ENCODE data around the gene CLTCL1.

DNA sequence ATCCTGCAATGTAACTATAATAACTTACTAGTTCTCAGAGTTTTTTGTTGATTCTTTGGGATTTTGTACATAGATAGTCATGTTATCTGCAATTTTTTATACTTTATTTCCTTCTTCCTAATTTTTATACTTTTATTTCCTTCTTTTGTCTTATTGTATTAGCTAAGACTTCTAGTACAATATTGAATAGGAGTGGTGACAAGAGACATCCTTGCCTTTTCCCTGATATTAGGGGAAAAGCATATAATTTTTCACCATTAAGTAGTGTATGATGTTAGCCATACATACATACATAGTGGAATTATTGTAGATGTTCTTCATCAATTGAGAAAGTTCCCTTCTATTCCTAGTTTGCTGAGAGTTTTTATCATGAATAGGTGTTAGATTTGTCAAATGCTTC, 27.8 kb upstream of the CLTCL1 start:
- TF ChIP-seq, protein P1, sequence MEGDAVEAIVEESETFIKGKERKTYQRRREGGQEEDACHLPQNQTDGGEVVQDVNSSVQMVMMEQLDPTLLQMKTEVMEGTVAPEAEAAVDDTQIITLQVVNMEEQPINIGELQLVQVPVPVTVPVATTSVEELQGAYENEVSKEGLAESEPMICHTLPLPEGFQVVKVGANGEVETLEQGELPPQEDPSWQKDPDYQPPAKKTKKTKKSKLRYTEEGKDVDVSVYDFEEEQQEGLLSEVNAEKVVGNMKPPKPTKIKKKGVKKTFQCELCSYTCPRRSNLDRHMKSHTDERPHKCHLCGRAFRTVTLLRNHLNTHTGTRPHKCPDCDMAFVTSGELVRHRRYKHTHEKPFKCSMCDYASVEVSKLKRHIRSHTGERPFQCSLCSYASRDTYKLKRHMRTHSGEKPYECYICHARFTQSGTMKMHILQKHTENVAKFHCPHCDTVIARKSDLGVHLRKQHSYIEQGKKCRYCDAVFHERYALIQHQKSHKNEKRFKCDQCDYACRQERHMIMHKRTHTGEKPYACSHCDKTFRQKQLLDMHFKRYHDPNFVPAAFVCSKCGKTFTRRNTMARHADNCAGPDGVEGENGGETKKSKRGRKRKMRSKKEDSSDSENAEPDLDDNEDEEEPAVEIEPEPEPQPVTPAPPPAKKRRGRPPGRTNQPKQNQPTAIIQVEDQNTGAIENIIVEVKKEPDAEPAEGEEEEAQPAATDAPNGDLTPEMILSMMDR (IDR thresholded peaks at IDR 0.05) = no peak
- no peak for TF ChIP-seq POLR2A (IDR thresholded peaks at IDR 0.05)

Measured in right lobe of liver (tissue), 4 donors.